Body of pancreas (tissue), 4 donors: ENCODE results near the gene SH3YL1. TPM values are rescaled to one million over a fixed set of nuclear protein-coding genes. Genes with fewer than 3 reads are reported as not detected.

Experiments
- ATAC-seq: fragments of 150-250 bp; one replicate; pipeline ENCODE4 v1.9.1; 2016
- DNase-seq, 4 donors: peaks; one replicate each; pipeline ENCODE4 v3.0.0-alpha.2; 2019
- H3K27ac ChIP-seq, 4 donors: fragments of 200-600 bp; sonication (generic); 1 replicate in 3 of 4; 2 replicates in 1 of 4; pipeline versions ENCODE4 v1.5.1 to v1.6.1; 2016 to 2019; ENCODE audit warnings: mild to moderate bottlenecking in 1 of 4, mixed read lengths in 1 of 4, moderate library complexity in 1 of 4
- H3K27me3 ChIP-seq, 2 donors: fragments of 200-600 bp; sonication (generic); one replicate each; pipeline ENCODE4 v1.6.0; 2016; ENCODE audit warnings: mild to moderate bottlenecking in 1 of 2
- H3K36me3 ChIP-seq, 2 donors: fragments of 200-600 bp; sonication (generic); replicated peaks in 1 of 2; 2 replicates each; pipeline ENCODE4 v1.5.1; 2016; ENCODE audit warnings: low read depth in 2 of 2; ENCODE audit not compliant: insufficient read depth in 1 of 2
- H3K4me1 ChIP-seq: fragments of 200-600 bp; sonication (generic); one replicate; pipeline ENCODE4 v1.6.0; 2016
- H3K4me3 ChIP-seq, 2 donors: fragments of 200-600 bp; sonication (generic); 1 replicate in 1 of 2; 2 replicates in 1 of 2; pipeline ENCODE4 v1.5.1; 2016 to 2019
- H3K9me3 ChIP-seq, 3 donors: fragments of 200-600 bp; sonication (generic); 1 replicate in 2 of 3; 2 replicates in 1 of 3; pipeline ENCODE4 v1.5.1; 2016
- CTCF ChIP-seq, 7 experiments: fragments of 450-650 bp in 4 of 7; fragments of 200-600 bp in 3 of 7; sonication (generic) in 3 of 7; IDR thresholded peaks; one replicate each; pipeline ENCODE4 v1.5.1; 2016 to 2019; ENCODE audit warnings: antibody characterized with exemption in 7 of 7
- POLR2A ChIP-seq, 3 donors: fragments of 450-650 bp; IDR thresholded peaks; one replicate each; pipeline ENCODE4 v1.6.1; 2016; ENCODE audit warnings: antibody characterized with exemption in 3 of 3, mild to moderate bottlenecking in 2 of 3
- WGBS, 2 donors: methylation state at CpG; one replicate each; pipeline ENCODE4 v1.1.5; 2017; 5-methylcytosine and 5-hydroxymethylcytosine counted together
- intact Hi-C: fragments of 100-400 bp; cut with DNase I; formaldehyde crosslinking; loops from one replicate; pipeline ENCODE4 v1.15.1; 2023
- total RNA-seq, 2 donors: library from RNA; depleted of rRNA; stranded (reverse); fragments of >200 nt; gene quantifications; one replicate each; pipeline ENCODE4 v1.1.0, GENCODE V29; 2016

The SH3YL1 gene
- total RNA-seq, 2 donors from 2014 or later, result 159 to 162 TPM

- no peak overlapping the region for H3K27ac ChIP-seq
- DNase-seq (no peak), ATAC-seq (no peak)
- TF ChIP-seq POLR2A (IDR thresholded peaks at IDR 0.05) (no peak), CTCF (IDR thresholded peaks at IDR 0.05) (no peak)
- no peaks in the 10 kb centered on the region for H3K27me3 ChIP-seq
- 89 to 91% methylated on average over 9 of the region's 9 CpGs for WGBS, 2 donors
- no peaks in the 10 kb centered on the region for H3K4me1 ChIP-seq
- H3K36me3 ChIP-seq, result no peaks in the 10 kb centered on the region
- H3K9me3 ChIP-seq, result no peaks in the 10 kb centered on the region
- no peak overlapping the region for H3K4me3 ChIP-seq
- intact Hi-C loops, result no loop called here
Observed at GRCh38 chr2:305366-305765, 41.5 kb upstream of the SH3YL1 start.

GRCh38 chr2:296354-296753 lies 32.5 kb upstream of the SH3YL1 start:
- no peak for TF ChIP-seq POLR2A (IDR thresholded peaks at IDR 0.05)
- no peak for TF ChIP-seq CTCF (IDR thresholded peaks at IDR 0.05)
- ATAC-seq (no peak), DNase-seq (no peak)
- Histone ChIP-seq H3K27me3 (no peaks in the 10 kb centered on the region), H3K9me3 (no peaks in the 10 kb centered on the region), H3K4me1 (no peaks in the 10 kb centered on the region), H3K36me3 (no peaks in the 10 kb centered on the region), H3K4me3 (no peak overlapping the region), H3K27ac (no peak overlapping the region)
- 42 to 50% methylated on average over 1 to 3 of the region's 3 CpGs for WGBS, 2 donors
- intact Hi-C loops, result no loop called here

GRCh38 chr2:295090-295489 lies 31.3 kb upstream of the SH3YL1 start:
- Histone ChIP-seq H3K36me3 (no peaks in the 10 kb centered on the region), H3K4me3 (no peak overlapping the region), H3K27me3 (no peaks in the 10 kb centered on the region), H3K9me3 (no peaks in the 10 kb centered on the region), H3K4me1 (no peaks in the 10 kb centered on the region), H3K27ac (no peak overlapping the region)
- TF ChIP-seq POLR2A (IDR thresholded peaks at IDR 0.05), result no peak
- DNase-seq (no peak), ATAC-seq (no peak)
- intact Hi-C loops, result no loop called here
- whole genome bisulfite sequencing, 2 donors, result 63 to 66% methylated on average over 5 of the region's 5 CpGs

DNA sequence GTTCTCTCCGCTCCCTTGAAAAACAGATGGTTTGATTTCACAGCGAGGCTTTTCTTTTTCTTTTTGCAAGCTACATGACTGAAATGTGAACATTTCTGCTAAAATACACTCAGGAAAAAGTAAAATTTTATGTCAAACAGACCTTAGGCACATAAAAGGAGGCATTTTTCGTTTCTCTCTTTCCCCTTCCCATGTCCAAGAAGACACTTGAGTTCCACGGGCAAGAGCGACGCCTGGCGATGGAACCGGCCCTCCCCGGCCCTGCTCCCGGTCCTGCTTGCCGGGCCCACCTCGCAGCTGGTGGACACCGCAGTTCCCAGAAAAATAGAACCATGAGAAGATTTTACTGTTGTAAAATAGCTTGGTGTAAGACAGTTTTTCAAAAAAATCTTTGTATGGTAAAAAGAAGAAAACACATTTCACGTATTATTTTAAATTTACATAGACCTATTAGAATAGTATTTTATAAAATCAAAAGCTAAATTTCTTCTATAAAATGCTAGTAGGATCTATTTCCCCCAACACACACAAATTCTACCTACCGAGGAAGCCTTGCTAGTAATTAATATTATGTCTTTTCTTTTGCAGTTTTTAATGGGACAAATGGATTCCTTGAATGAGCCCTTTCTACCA lies 26.4 kb upstream of the SH3YL1 start:
- intact Hi-C loops, result no loop called here
- Histone ChIP-seq H3K27me3 (no peaks in the 10 kb centered on the region), H3K4me1 (peaks cover 16% of the 10 kb centered on the region), H3K9me3 (no peaks in the 10 kb centered on the region), H3K36me3 (no peaks in the 10 kb centered on the region), H3K27ac (peak overlapping the region in 3 of 4 donors; percentile 89 to 92 (median 90)), H3K4me3 (peak overlapping the region; percentile 11 to 46)
- DNase-seq, result peak; percentile 80 to 87 (median 84)
- ATAC-seq, result peak; percentile 62
- WGBS, 2 donors, result 3 to 4% methylated on average over 15 of the region's 15 CpGs
- TF ChIP-seq CTCF (IDR thresholded peaks at IDR 0.05) (peak; percentile 54 to 91 (median 85)), POLR2A (IDR thresholded peaks at IDR 0.05) (no peak)

DNA sequence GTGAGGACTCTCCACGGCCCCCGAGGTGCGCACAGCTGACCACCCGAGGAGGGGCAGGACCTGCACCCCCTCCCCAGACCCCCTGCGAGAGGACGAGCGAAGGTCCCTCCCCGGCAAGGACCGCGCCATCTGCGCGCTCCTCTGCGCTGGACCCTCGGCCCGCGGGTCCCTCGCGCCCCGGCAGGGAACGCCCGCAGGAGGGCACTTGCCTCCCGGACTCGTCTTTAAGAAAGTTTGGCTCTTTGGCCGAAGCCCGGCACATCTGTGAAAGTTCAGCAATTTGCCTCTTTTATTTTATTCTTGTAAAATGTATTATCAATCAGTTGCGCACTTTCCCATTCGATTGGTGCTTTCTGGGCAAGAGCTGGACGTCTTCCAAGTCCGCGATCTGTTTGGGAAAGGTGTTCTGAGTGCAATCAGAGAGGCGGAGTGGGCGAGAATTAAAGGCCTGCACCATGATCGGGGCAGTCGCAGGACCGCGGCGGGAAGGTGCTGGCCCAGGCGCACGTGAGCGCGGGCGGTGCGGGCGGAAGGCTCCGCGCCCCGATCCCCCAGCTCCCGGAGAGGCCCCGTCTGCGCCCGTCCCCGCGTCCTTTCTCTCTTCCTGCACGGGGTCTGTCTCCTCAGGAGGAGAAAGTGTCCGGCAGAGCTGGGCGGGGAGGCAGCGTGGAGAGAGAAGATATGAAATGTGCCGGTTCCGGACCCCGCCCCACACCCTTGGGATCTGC lies 25.7 kb upstream of the SH3YL1 start:
- peak in 2 of 3 donors; percentile 52 to 62 for TF ChIP-seq POLR2A (IDR thresholded peaks at IDR 0.05)
- no peak for TF ChIP-seq CTCF (IDR thresholded peaks at IDR 0.05)
- Histone ChIP-seq H3K4me1 (peaks cover 23% of the 10 kb centered on the region), H3K27me3 (no peaks in the 10 kb centered on the region), H3K9me3 (no peaks in the 10 kb centered on the region), H3K27ac (peak overlapping the region; percentile 72 to 92 (median 90)), H3K4me3 (peak overlapping the region; percentile 11 to 46), H3K36me3 (no peaks in the 10 kb centered on the region)
- intact Hi-C loops, result loop anchor here (5.0 kb wide), 1 partner anchor 117 kb away; no protein-coding TSS in a partner anchor
- ATAC-seq (peak; percentile 47), DNase-seq (peak; percentile 69 to 71 (median 70))
- WGBS, 2 donors, result 1% methylated on average over 32 to 60 of the region's 60 CpGs
